Glutamatergic neuron (in vitro differentiated cells): ENCODE measurements around the gene LAMC1. TPM values are rescaled to one million over a fixed set of nuclear protein-coding genes. Genes with fewer than 3 reads are reported as not detected.
"Not testable (repeated sequence)": the region's sequence is repeated elsewhere in the genome, so short reads cannot be mapped to it uniquely, and the experiment has no call there.

Experiments used
- DNase-seq: peaks from one replicate; pipeline ENCODE4 v3.0.0; 2022
- H3K27ac Mint-ChIP-seq: one replicate; pipeline ENCODE4 v1.8.0; 2020; ENCODE audit warnings: mild to moderate bottlenecking, mixed read lengths, inconsistent platforms; ENCODE audit not compliant: unreplicated experiment
- H3K27me3 Mint-ChIP-seq: one replicate; pipeline ENCODE4 v1.8.0; 2020; ENCODE audit warnings: mild to moderate bottlenecking, moderate library complexity, mixed read lengths, inconsistent platforms; ENCODE audit not compliant: unreplicated experiment
- H3K36me3 Mint-ChIP-seq: one replicate; pipeline ENCODE4 v1.8.0; 2020; ENCODE audit warnings: mild to moderate bottlenecking, mixed read lengths, inconsistent platforms; ENCODE audit not compliant: unreplicated experiment
- H3K4me1 Mint-ChIP-seq: one replicate; pipeline ENCODE4 v1.8.0; 2020; ENCODE audit warnings: mild to moderate bottlenecking, low read depth, mixed read lengths, inconsistent platforms; ENCODE audit not compliant: unreplicated experiment
- H3K4me3 Mint-ChIP-seq: one replicate; pipeline ENCODE4 v1.8.0; 2020; ENCODE audit warnings: mild to moderate bottlenecking, mixed read lengths, inconsistent platforms; ENCODE audit not compliant: unreplicated experiment
- H3K9me3 Mint-ChIP-seq: one replicate; pipeline ENCODE4 v1.8.0; 2020; ENCODE audit warnings: mild to moderate bottlenecking, moderate library complexity, mixed read lengths, inconsistent platforms; ENCODE audit not compliant: unreplicated experiment
- total RNA-seq: library from RNA; stranded (reverse); fragmentation: NEBNext Ultra II Directional; extraction: Animal tissue kit (Norgen Biotek cat#: 25700); gene quantifications from one replicate; pipeline ENCODE4 v1.2.1, GENCODE V29; 2021; ENCODE audit not compliant: unreplicated experiment
- TF ChIP-seq, protein P1 (sequence below): fragments of 200-600 bp; sonication (generic); IDR thresholded peaks from one replicate; pipeline ENCODE4 v1.5.0; 2021; ENCODE audit not compliant: partially characterized antibody, unreplicated experiment

LAMC1 gene
- total RNA-seq, 1 donor from 2014 or later: 51.8 TPM

DNA sequence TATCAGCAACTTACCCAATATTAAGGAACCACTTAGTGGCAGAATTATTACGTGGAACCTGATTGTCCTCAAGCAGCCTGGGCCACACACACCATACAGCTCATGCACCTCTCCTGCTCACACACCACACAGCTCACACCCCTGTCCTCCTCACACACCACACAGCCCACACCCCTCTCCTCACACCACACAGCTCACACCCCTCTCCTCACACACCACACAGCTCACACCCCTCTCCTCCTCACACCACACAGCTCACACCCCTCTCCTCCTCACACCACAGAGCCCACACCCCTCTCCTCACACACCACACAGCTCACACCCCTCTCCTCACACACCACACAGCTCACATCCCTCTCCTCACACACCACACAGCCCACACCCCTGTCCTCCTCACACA is 126.1 kb downstream of the LAMC1 start:
- Mint-ChIP-seq H3K9me3 (no peaks in the 10 kb centered on the region), H3K4me1 (no peaks in the 10 kb centered on the region), H3K36me3 (no peaks in the 10 kb centered on the region), H3K27ac (no peak overlapping the region), H3K27me3 (no peaks in the 10 kb centered on the region), H3K4me3 (no peak overlapping the region)
- DNase-seq: no peak
- TF ChIP-seq, protein P1, sequence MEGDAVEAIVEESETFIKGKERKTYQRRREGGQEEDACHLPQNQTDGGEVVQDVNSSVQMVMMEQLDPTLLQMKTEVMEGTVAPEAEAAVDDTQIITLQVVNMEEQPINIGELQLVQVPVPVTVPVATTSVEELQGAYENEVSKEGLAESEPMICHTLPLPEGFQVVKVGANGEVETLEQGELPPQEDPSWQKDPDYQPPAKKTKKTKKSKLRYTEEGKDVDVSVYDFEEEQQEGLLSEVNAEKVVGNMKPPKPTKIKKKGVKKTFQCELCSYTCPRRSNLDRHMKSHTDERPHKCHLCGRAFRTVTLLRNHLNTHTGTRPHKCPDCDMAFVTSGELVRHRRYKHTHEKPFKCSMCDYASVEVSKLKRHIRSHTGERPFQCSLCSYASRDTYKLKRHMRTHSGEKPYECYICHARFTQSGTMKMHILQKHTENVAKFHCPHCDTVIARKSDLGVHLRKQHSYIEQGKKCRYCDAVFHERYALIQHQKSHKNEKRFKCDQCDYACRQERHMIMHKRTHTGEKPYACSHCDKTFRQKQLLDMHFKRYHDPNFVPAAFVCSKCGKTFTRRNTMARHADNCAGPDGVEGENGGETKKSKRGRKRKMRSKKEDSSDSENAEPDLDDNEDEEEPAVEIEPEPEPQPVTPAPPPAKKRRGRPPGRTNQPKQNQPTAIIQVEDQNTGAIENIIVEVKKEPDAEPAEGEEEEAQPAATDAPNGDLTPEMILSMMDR: no peak

DNA sequence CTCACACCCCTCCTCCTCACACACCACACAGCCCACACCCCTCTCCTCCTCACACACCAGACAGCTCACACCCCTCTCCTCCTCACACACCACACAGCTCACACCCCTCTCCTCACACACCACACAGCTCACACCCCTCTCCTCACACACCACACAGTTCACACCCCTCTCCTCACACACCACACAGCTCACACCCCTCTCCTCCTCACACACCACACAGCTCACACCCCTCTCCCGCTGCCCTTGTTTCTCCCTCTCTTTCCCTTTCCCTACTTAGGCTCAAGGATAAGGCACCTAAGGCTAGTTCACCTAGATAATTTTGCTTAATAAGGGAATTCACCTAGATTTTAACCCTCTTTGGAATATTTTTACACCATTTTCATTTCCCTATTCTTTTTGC is 126.8 kb downstream of the LAMC1 start:
- not testable (repeated sequence) for H3K4me1 Mint-ChIP-seq, DNase-seq, H3K9me3 Mint-ChIP-seq, H3K27ac Mint-ChIP-seq, H3K27me3 Mint-ChIP-seq, H3K36me3 Mint-ChIP-seq, H3K4me3 Mint-ChIP-seq

DNA sequence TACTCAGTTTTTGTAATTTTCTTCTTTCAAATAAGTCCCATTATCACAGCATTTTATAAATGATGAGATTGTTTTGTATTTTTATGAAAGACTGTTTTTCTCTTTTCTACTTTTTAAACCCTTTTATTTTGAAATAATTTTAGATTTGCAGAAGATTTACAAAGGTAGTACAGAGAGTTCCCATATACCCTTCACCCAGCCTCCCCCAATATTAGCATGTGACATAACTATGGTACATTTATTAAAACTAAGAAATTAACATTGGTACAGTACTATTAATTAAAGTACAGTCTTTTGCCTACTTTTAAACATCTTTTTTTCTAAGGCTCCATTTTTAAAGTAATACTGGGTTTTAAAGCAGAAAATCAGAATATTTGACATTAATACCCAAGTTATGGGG is 127.2 kb downstream of the LAMC1 start:
- Mint-ChIP-seq H3K36me3 (no peaks in the 10 kb centered on the region), H3K27ac (no peak overlapping the region), H3K4me1 (no peaks in the 10 kb centered on the region), H3K4me3 (no peak overlapping the region), H3K27me3 (no peaks in the 10 kb centered on the region), H3K9me3 (no peaks in the 10 kb centered on the region)
- DNase-seq: no peak
- TF ChIP-seq, protein P1: no peak

DNA sequence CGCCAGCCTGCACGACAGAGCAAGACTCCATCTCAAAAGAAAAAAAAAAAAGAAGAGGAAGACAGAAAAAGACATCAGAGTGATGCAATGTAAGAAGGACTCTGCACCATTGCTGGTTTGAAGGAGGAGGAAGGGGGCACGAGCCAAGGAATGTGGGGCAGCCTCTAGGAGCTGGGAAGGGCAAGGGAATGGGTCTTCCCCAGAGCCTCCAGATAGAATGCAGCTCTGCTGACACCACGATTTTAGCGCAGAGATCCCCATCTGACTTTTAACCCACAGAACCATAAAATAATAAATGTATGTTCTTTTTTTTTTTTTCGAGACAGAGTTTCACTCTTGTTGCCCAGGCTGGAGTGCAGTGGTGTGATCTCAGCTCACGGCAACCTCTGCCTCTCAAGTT is 129.0 kb downstream of the LAMC1 start:
- Mint-ChIP-seq H3K9me3 (no peaks in the 10 kb centered on the region), H3K4me1 (no peaks in the 10 kb centered on the region), H3K36me3 (no peaks in the 10 kb centered on the region), H3K4me3 (no peak overlapping the region), H3K27me3 (no peaks in the 10 kb centered on the region), H3K27ac (no peak overlapping the region)
- TF ChIP-seq, protein P1: no peak
- DNase-seq: no peak

DNA sequence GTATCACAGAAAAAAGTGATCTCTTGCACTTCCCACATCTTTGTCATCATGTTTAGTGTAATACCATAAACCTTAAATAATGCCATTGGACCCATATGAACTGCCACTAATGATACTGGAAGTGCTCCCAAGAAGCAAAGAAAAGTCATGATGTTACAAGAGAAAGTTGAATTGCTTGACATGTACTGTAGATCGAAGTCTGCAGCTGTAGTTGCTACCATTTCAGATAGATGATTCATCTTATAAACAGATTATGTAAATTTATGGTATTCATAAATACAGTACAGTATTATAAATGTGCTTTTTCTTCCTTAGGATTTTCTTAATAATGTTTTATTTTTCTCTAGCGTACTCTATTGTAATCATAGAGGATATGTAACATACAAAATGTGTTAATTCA is 132.7 kb downstream of the LAMC1 start:
- no peak overlapping the region for H3K27ac Mint-ChIP-seq
- no peaks in the 10 kb centered on the region for H3K36me3 Mint-ChIP-seq
- H3K4me1 Mint-ChIP-seq: no peaks in the 10 kb centered on the region
- H3K27me3 Mint-ChIP-seq: no peaks in the 10 kb centered on the region
- no peak overlapping the region for H3K4me3 Mint-ChIP-seq
- TF ChIP-seq, protein P1: no peak
- DNase-seq: no peak
- no peaks in the 10 kb centered on the region for H3K9me3 Mint-ChIP-seq

DNA sequence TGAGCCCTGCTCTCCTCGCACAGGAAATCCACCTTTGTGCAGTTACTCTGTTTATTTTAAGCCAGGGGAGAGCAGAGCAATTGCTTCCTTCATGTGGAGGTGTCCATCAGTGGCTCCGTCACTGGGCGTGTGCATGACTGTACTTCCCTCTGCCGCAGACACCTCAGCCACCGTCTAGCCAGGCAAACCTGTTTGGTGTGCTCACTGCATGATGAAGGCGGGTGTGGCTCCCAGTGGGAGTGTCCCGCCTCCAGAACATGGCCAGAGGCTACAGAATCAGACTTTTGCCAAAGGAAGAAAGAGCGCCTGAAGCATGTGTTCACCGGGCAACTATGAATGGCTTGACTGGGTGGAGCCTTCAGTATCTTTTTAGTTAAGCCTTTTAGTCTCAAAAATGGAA is 136.7 kb downstream of the LAMC1 start:
- no peak overlapping the region for H3K4me3 Mint-ChIP-seq
- no peak overlapping the region for H3K27ac Mint-ChIP-seq
- no peaks in the 10 kb centered on the region for H3K27me3 Mint-ChIP-seq
- no peaks in the 10 kb centered on the region for H3K36me3 Mint-ChIP-seq
- TF ChIP-seq, protein P1: no peak
- DNase-seq: no peak
- no peaks in the 10 kb centered on the region for H3K9me3 Mint-ChIP-seq
- no peaks in the 10 kb centered on the region for H3K4me1 Mint-ChIP-seq
